Measurements from ENCODE around the gene PTCH2.

Gene PTCH2

GRCh38 chr1:44842862-44843655 is at the start of gene PTCH2:
PTCH2 (minus strand) TSS chr1:44843253; CDS start chr1:44842932, 321 bp downstream.
- in situ Hi-C loops (cut with HindIII; ENCODE audit: low sequenced_read_pairs) = no loop called here
- H3K4me3 ChIP-seq (ENCODE audit: low read depth, low read length) = peak within 1 kb of the TSS; percentile 51
- peak; percentile 73 for DNase-seq (ENCODE audit: low read depth, low spot score)
- TF ChIP-seq CTCF (IDR thresholded peaks at IDR 0.05; ENCODE audit: low read depth, low read length) = no peak

GRCh38 chr1:44890007-44890406 is 47.0 kb upstream of the PTCH2 start:
- in situ Hi-C loops (cut with HindIII; ENCODE audit: low sequenced_read_pairs) = no loop called here
- no peak overlapping the region for H3K4me3 ChIP-seq (ENCODE audit: low read depth, low read length)
- TF ChIP-seq CTCF (IDR thresholded peaks at IDR 0.05; ENCODE audit: low read depth, low read length) = no peak
- DNase-seq (ENCODE audit: low read depth, low spot score) = peak; percentile 19

- TF ChIP-seq CTCF (IDR thresholded peaks at IDR 0.05; ENCODE audit: low read depth, low read length) = no peak
- no peak overlapping the region for H3K4me3 ChIP-seq (ENCODE audit: low read depth, low read length)
- in situ Hi-C loops (cut with HindIII; ENCODE audit: low sequenced_read_pairs) = no loop called here
- DNase-seq (ENCODE audit: low read depth, low spot score) = no peak
These were observed 42.4 kb upstream of the PTCH2 start for GRCh38 chr1:44885406-44885805.

GRCh38 chr1:44884746-44885145 is 41.7 kb upstream of the PTCH2 start:
- H3K4me3 ChIP-seq (ENCODE audit: low read depth, low read length) = no peak overlapping the region
- in situ Hi-C loops (cut with HindIII; ENCODE audit: low sequenced_read_pairs) = no loop called here
- DNase-seq (ENCODE audit: low read depth, low spot score) = peak; percentile 25
- no peak for TF ChIP-seq CTCF (IDR thresholded peaks at IDR 0.05; ENCODE audit: low read depth, low read length)

- H3K4me3 ChIP-seq (ENCODE audit: low read depth, low read length) = no peak overlapping the region
- DNase-seq (ENCODE audit: low read depth, low spot score) = peak; percentile 89
- in situ Hi-C loops (cut with HindIII; ENCODE audit: low sequenced_read_pairs) = no loop called here
- no peak for TF ChIP-seq CTCF (IDR thresholded peaks at IDR 0.05; ENCODE audit: low read depth, low read length)
These were observed 38.1 kb upstream of the PTCH2 start for GRCh38 chr1:44881011-44881632.

GRCh38 chr1:44874155-44874554 is 31.1 kb upstream of the PTCH2 start:
- no peak overlapping the region for H3K4me3 ChIP-seq (ENCODE audit: low read depth, low read length)
- no peak for TF ChIP-seq CTCF (IDR thresholded peaks at IDR 0.05; ENCODE audit: low read depth, low read length)
- DNase-seq (ENCODE audit: low read depth, low spot score) = no peak
- in situ Hi-C loops (cut with HindIII; ENCODE audit: low sequenced_read_pairs) = no loop called here
